OCI-LY7 (cell line): ENCODE data around the gene METTL26. TPM values are rescaled to one million over a fixed set of nuclear protein-coding genes. Genes with fewer than 3 reads are reported as not detected.

Experiments
- BruUV-seq: library from RNA; stranded (reverse); fragments of 400-500 nt; replicated peaks from 2 replicates; lab custom pipeline; 2021; lab: Mats Ljungman, UMichigan
- CTCF ChIA-PET: fragments of 300-600 bp; sonication (Branson Sonifier 250); formaldehyde crosslinking; loops from one replicate; lab custom pipeline; 2022; ENCODE audit warnings: antibody characterized with exemption; ENCODE audit not compliant: unreplicated experiment; lab: Charles Lee
- POLR2A ChIA-PET: fragments of 300-600 bp; sonication (Branson Sonifier 250); formaldehyde crosslinking; loops from one replicate; lab custom pipeline; 2022; ENCODE audit warnings: antibody characterized with exemption; lab: Charles Lee
- DNase-seq: peaks from one replicate; pipeline ENCODE4 v3.0.0-alpha.2; 2015; ENCODE audit warnings: low spot score
- H2AFZ ChIP-seq: fragments of 200-600 bp; sonication (generic), shearing (Covaris generic); 2 replicates; pipeline ENCODE4 v1.6.1; 2014; ENCODE audit warnings: mild to moderate bottlenecking, antibody characterized with exemption, low read length, moderate library complexity
- H3K27ac ChIP-seq: fragments of 200-600 bp; sonication (generic); 2 replicates; pipeline ENCODE4 v1.5.1; 2014; ENCODE audit warnings: mixed run types, low read depth, mild to moderate bottlenecking, moderate library complexity, low read length, inconsistent platforms; ENCODE audit not compliant: poor library complexity, severe bottlenecking
- H3K36me3 ChIP-seq: fragments of 200-600 bp; sonication (generic); 2 replicates; pipeline ENCODE4 v1.6.1; 2014; ENCODE audit warnings: mild to moderate bottlenecking, antibody characterized with exemption, low read length, moderate library complexity, mixed read lengths; ENCODE audit not compliant: insufficient read depth
- H3K4me1 ChIP-seq: fragments of 200-600 bp; sonication (generic); 2 replicates; pipeline ENCODE4 v1.5.1; 2014; ENCODE audit warnings: mild to moderate bottlenecking, low read length; ENCODE audit not compliant: insufficient read depth, poor library complexity, severe bottlenecking
- H3K4me2 ChIP-seq: fragments of 200-600 bp; sonication (generic); 2 replicates; pipeline ENCODE4 v1.6.1; 2014; ENCODE audit warnings: mild to moderate bottlenecking, low read length
- H3K4me3 ChIP-seq: fragments of 200-600 bp; sonication (generic); 2 replicates; pipeline ENCODE4 v1.5.1; 2014; ENCODE audit warnings: mild to moderate bottlenecking, low read depth, low read length; ENCODE audit not compliant: poor library complexity, severe bottlenecking
- H3K79me2 ChIP-seq: fragments of 200-600 bp; sonication (generic); 2 replicates; pipeline ENCODE4 v1.6.1; 2016; ENCODE audit warnings: low read depth, mild to moderate bottlenecking, low read length, moderate library complexity, mixed read lengths; ENCODE audit not compliant: insufficient read depth
- H3K9me2 ChIP-seq: fragments of 200-600 bp; sonication (generic); 2 replicates; pipeline ENCODE4 v1.6.1; 2016; ENCODE audit warnings: mild to moderate bottlenecking, low read length, mixed read lengths; ENCODE audit not compliant: insufficient read depth
- H3K9me3 ChIP-seq: fragments of 200-600 bp; sonication (generic); 2 replicates; pipeline ENCODE4 v1.6.1; 2014; ENCODE audit warnings: mild to moderate bottlenecking, mixed run types, low read length, mixed read lengths
- H4K20me1 ChIP-seq: fragments of 200-600 bp; sonication (generic); 2 replicates; pipeline ENCODE4 v1.6.1; 2014; ENCODE audit warnings: mild to moderate bottlenecking, antibody characterized with exemption, low read length, moderate library complexity, mixed read lengths; ENCODE audit not compliant: insufficient read depth
- CTCF ChIP-seq: fragments of 200-600 bp; sonication (generic); conservative IDR thresholded peaks from 2 replicates; pipeline ENCODE4 v1.5.1; 2014; ENCODE audit warnings: mild to moderate bottlenecking, antibody characterized with exemption, low read length, moderate library complexity, mixed read lengths
- EZH2phosphoT487 ChIP-seq: fragments of 200-600 bp; sonication (generic); IDR thresholded peaks from 2 replicates; pipeline ENCODE4 v1.6.1; 2018; ENCODE audit warnings: low read depth, borderline replicate concordance, mild to moderate bottlenecking, mixed run types, antibody characterized with exemption, low read length, moderate library complexity, mixed read lengths
- intact Hi-C: fragments of 100-400 bp; cut with micrococcal nuclease; formaldehyde crosslinking; loops from one replicate; pipeline ENCODE4 v1.10.0; 2022; ENCODE audit not compliant: unreplicated experiment
- total RNA-seq, 2 experiments: library from RNA; depleted of rRNA in 1 of 2; stranded (reverse); fragments of >200 nt in 1 of 2; shearing (Covaris generic) in 1 of 2; gene quantifications; 2 replicates each; pipeline ENCODE4 v1.2.3, GENCODE V29; 2014 to 2022

METTL26 gene
- total RNA-seq, 2 experiments from 2014 or later: 99.0 to 152 TPM

GRCh38 chr16:668519-669171 is 32.5 kb upstream of the METTL26 start:
- intact Hi-C loops: loop anchor here (1.0 to 2.0 kb wide), 2 partner anchors 11 to 20 kb away; partner anchors contain the start of gene WDR90
- Histone ChIP-seq H4K20me1 (no peaks in the 10 kb centered on the region), H3K36me3 (peaks cover 39% of the 10 kb centered on the region), H3K9me2 (no peaks in the 10 kb centered on the region), H2AFZ (no peak overlapping the region), H3K9me3 (no peaks in the 10 kb centered on the region), H3K4me1 (peaks cover 14% of the 10 kb centered on the region), H3K79me2 (peaks cover 12% of the 10 kb centered on the region; the same call in 1 of the 2 replicates), H3K4me2 (peak overlapping the region; percentile 88), H3K4me3 (peak overlapping the region; percentile 99), H3K27ac (peak overlapping the region; percentile 52)
- ChIA-PET POLR2A (no interaction called here), CTCF (no interaction called here)
- no peak for DNase-seq
- TF ChIP-seq EZH2phosphoT487 (no peak), CTCF (no peak)
- BruUV-seq: no TSS peak

- Histone ChIP-seq H3K4me1 (peaks cover 14% of the 10 kb centered on the region), H3K4me2 (peak within 1 kb of the TSS; percentile 88), H3K9me3 (no peaks in the 10 kb centered on the region), H3K36me3 (peaks cover 33% of the 10 kb centered on the region), H3K79me2 (peaks cover 12% of the 10 kb centered on the region; the same call in 1 of the 2 replicates), H3K27ac (peak within 1 kb of the TSS; percentile 52), H3K4me3 (peak within 1 kb of the TSS; percentile 99), H3K9me2 (no peaks in the 10 kb centered on the region), H2AFZ (peak within 1 kb of the TSS; percentile 55; the same call in 1 of the 2 replicates), H4K20me1 (no peaks in the 10 kb centered on the region)
- POLR2A ChIA-PET: no interaction called here
- TF ChIP-seq EZH2phosphoT487 (no peak), CTCF (peak; percentile 94)
- peak; percentile 94 for DNase-seq
- no TSS peak for BruUV-seq
- intact Hi-C loops: loop anchor here (1.0 to 2.0 kb wide), 3 partner anchors 11 to 32 kb away; partner anchors contain the start of genes METTL26 and WDR90
- CTCF ChIA-PET: no interaction called here
These were observed 31.8 kb upstream of the METTL26 start, which contains the start of gene RHOT2 for GRCh38 chr16:667780-668518. TSS of gene RHOT2 (plus strand) at chr16:668132. CDS start at chr16:668200, 68 bp downstream.
